ENCODE measurements around the gene IPO11.

IPO11 gene

DNA sequence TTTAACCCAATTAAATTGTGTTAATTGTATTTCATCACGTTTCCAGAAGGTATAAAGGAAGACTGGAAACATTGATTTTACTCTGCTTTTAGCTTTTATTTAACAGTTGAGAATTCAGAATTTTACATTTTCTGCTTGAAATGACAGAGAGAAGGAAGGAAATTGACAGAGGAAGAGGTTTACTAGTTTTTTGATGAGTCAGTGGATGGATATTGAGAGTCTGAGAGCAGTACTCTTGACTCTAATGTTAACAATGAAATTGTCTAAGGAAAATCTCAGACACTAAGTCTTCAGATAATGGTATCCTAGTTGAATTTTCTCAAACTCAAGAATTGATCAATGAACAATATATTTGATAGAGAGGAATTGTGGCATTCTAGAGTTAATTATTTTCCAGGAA, 60.6 kb downstream of the IPO11 start:
- TF ChIP-seq SNAI2 (CRISPR knock-in tag; IDR thresholded peaks at IDR 0.05) (no peak), ISL1 (CRISPR knock-in tag; IDR thresholded peaks at IDR 0.05) (no peak), PPARA (CRISPR knock-in tag; IDR thresholded peaks at IDR 0.05; ENCODE audit: borderline replicate concordance) (no peak), CSDC2 (CRISPR knock-in tag; IDR thresholded peaks at IDR 0.05) (no peak), GLIS3 (CRISPR knock-in tag; IDR thresholded peaks at IDR 0.05) (no peak), ZNF70 (CRISPR knock-in tag; IDR thresholded peaks at IDR 0.05) (no peak), RARB (CRISPR knock-in tag; IDR thresholded peaks at IDR 0.05) (no peak), TOX (CRISPR knock-in tag; IDR thresholded peaks at IDR 0.05; ENCODE audit: borderline replicate concordance) (no peak), ZFP30 (CRISPR knock-in tag; IDR thresholded peaks at IDR 0.05) (no peak), ZNF8 (CRISPR knock-in tag; IDR thresholded peaks at IDR 0.05) (no peak), ZFP3 (CRISPR knock-in tag; IDR thresholded peaks at IDR 0.05) (no peak), TCF4 (CRISPR knock-in tag; IDR thresholded peaks at IDR 0.05; ENCODE audit: borderline replicate concordance) (no peak), OSR1 (CRISPR knock-in tag; IDR thresholded peaks at IDR 0.05) (no peak), ARNTL (CRISPR knock-in tag; IDR thresholded peaks at IDR 0.05; ENCODE audit: borderline replicate concordance, low read depth) (no peak)
- TF ChIP-seq, protein P1, sequence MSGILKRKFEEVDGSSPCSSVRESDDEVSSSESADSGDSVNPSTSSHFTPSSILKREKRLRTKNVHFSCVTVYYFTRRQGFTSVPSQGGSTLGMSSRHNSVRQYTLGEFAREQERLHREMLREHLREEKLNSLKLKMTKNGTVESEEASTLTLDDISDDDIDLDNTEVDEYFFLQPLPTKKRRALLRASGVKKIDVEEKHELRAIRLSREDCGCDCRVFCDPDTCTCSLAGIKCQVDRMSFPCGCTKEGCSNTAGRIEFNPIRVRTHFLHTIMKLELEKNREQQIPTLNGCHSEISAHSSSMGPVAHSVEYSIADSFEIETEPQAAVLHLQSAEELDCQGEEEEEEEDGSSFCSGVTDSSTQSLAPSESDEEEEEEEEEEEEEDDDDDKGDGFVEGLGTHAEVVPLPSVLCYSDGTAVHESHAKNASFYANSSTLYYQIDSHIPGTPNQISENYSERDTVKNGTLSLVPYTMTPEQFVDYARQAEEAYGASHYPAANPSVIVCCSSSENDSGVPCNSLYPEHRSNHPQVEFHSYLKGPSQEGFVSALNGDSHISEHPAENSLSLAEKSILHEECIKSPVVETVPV (CRISPR knock-in tag; IDR thresholded peaks at IDR 0.05), result no peak
- TF ChIP-seq, protein P2, sequence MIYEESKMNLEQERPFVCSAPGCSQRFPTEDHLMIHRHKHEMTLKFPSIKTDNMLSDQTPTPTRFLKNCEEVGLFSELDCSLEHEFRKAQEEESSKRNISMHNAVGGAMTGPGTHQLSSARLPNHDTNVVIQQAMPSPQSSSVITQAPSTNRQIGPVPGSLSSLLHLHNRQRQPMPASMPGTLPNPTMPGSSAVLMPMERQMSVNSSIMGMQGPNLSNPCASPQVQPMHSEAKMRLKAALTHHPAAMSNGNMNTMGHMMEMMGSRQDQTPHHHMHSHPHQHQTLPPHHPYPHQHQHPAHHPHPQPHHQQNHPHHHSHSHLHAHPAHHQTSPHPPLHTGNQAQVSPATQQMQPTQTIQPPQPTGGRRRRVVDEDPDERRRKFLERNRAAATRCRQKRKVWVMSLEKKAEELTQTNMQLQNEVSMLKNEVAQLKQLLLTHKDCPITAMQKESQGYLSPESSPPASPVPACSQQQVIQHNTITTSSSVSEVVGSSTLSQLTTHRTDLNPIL (CRISPR knock-in tag; IDR thresholded peaks at IDR 0.05; ENCODE audit: low read depth), result no peak
- TF ChIP-seq, protein P3, sequence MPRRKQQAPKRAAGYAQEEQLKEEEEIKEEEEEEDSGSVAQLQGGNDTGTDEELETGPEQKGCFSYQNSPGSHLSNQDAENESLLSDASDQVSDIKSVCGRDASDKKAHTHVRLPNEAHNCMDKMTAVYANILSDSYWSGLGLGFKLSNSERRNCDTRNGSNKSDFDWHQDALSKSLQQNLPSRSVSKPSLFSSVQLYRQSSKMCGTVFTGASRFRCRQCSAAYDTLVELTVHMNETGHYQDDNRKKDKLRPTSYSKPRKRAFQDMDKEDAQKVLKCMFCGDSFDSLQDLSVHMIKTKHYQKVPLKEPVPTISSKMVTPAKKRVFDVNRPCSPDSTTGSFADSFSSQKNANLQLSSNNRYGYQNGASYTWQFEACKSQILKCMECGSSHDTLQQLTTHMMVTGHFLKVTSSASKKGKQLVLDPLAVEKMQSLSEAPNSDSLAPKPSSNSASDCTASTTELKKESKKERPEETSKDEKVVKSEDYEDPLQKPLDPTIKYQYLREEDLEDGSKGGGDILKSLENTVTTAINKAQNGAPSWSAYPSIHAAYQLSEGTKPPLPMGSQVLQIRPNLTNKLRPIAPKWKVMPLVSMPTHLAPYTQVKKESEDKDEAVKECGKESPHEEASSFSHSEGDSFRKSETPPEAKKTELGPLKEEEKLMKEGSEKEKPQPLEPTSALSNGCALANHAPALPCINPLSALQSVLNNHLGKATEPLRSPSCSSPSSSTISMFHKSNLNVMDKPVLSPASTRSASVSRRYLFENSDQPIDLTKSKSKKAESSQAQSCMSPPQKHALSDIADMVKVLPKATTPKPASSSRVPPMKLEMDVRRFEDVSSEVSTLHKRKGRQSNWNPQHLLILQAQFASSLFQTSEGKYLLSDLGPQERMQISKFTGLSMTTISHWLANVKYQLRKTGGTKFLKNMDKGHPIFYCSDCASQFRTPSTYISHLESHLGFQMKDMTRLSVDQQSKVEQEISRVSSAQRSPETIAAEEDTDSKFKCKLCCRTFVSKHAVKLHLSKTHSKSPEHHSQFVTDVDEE (CRISPR knock-in tag; IDR thresholded peaks at IDR 0.05), result no peak
- no peak for ATAC-seq

DNA sequence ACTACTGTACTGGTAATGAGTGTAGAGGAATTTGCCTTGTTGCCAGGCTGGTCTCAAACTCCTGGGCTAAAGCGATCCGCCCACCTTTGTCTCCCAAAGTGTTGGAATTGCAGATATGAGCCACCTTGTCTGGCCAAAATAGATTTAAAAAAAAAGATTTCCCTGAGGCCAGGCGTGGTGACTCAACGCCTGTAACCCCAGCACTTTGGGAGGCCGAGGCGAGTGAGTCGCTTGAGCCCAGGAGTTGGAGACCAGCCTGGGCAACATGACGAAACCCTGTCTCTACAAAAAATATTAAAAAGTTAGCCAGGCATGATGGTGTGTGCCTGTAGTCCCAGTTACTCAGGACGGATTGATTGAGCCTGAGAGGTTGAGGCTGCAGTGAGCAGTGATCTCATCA, 62.5 kb downstream of the IPO11 start:
- no peak for TF ChIP-seq RARB (CRISPR knock-in tag; IDR thresholded peaks at IDR 0.05)
- no peak for TF ChIP-seq OSR1 (CRISPR knock-in tag; IDR thresholded peaks at IDR 0.05)
- no peak for TF ChIP-seq ZFP30 (CRISPR knock-in tag; IDR thresholded peaks at IDR 0.05)
- no peak for TF ChIP-seq TCF4 (CRISPR knock-in tag; IDR thresholded peaks at IDR 0.05; ENCODE audit: borderline replicate concordance)
- TF ChIP-seq CSDC2 (CRISPR knock-in tag; IDR thresholded peaks at IDR 0.05), result no peak
- no peak for TF ChIP-seq ZNF70 (CRISPR knock-in tag; IDR thresholded peaks at IDR 0.05)
- TF ChIP-seq, protein P3 (CRISPR knock-in tag; IDR thresholded peaks at IDR 0.05), result no peak
- no peak for TF ChIP-seq ZFP3 (CRISPR knock-in tag; IDR thresholded peaks at IDR 0.05)
- TF ChIP-seq, protein P4, sequence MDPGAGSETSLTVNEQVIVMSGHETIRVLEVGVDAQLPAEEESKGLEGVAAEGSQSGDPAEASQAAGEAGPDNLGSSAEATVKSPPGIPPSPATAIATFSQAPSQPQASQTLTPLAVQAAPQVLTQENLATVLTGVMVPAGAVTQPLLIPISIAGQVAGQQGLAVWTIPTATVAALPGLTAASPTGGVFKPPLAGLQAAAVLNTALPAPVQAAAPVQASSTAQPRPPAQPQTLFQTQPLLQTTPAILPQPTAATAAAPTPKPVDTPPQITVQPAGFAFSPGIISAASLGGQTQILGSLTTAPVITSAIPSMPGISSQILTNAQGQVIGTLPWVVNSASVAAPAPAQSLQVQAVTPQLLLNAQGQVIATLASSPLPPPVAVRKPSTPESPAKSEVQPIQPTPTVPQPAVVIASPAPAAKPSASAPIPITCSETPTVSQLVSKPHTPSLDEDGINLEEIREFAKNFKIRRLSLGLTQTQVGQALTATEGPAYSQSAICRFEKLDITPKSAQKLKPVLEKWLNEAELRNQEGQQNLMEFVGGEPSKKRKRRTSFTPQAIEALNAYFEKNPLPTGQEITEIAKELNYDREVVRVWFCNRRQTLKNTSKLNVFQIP (CRISPR knock-in tag; IDR thresholded peaks at IDR 0.05; ENCODE audit: borderline replicate concordance, low read depth), result no peak
- TF ChIP-seq ISL1 (CRISPR knock-in tag; IDR thresholded peaks at IDR 0.05), result no peak
- TF ChIP-seq PPARA (CRISPR knock-in tag; IDR thresholded peaks at IDR 0.05; ENCODE audit: borderline replicate concordance), result no peak
- TF ChIP-seq ESRRG (CRISPR knock-in tag; IDR thresholded peaks at IDR 0.05), result no peak
- TF ChIP-seq, protein P5, sequence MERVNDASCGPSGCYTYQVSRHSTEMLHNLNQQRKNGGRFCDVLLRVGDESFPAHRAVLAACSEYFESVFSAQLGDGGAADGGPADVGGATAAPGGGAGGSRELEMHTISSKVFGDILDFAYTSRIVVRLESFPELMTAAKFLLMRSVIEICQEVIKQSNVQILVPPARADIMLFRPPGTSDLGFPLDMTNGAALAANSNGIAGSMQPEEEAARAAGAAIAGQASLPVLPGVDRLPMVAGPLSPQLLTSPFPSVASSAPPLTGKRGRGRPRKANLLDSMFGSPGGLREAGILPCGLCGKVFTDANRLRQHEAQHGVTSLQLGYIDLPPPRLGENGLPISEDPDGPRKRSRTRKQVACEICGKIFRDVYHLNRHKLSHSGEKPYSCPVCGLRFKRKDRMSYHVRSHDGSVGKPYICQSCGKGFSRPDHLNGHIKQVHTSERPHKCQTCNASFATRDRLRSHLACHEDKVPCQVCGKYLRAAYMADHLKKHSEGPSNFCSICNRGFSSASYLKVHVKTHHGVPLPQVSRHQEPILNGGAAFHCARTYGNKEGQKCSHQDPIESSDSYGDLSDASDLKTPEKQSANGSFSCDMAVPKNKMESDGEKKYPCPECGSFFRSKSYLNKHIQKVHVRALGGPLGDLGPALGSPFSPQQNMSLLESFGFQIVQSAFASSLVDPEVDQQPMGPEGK (CRISPR knock-in tag; IDR thresholded peaks at IDR 0.05; ENCODE audit: borderline replicate concordance), result no peak
- TF ChIP-seq, protein P2 (CRISPR knock-in tag; IDR thresholded peaks at IDR 0.05; ENCODE audit: low read depth), result no peak
- no peak for TF ChIP-seq TOX (CRISPR knock-in tag; IDR thresholded peaks at IDR 0.05; ENCODE audit: borderline replicate concordance)
- TF ChIP-seq ZC3H10 (CRISPR knock-in tag; IDR thresholded peaks at IDR 0.05), result no peak

More for the DNA sequence above, 62.5 kb downstream of the IPO11 start:
- peak; percentile 82 for ATAC-seq
